Prostate gland (tissue), 2 donors: ENCODE data around the gene GPC5. TPM values are rescaled to one million over a fixed set of nuclear protein-coding genes. Genes with fewer than 3 reads are reported as not detected.
"Not testable (repeated sequence)": the region's sequence is repeated elsewhere in the genome, so short reads cannot be mapped to it uniquely, and the experiment has no call there.

Experiments
- DNase-seq: peaks from one replicate; pipeline ENCODE4 v3.0.0-alpha.2; 2019; ENCODE audit warnings: low spot score
- H3K27ac ChIP-seq, 2 donors: fragments of 200-600 bp; sonication (generic); 2 replicates each; pipeline ENCODE4 v1.5.1; 2017 to 2019
- H3K27me3 ChIP-seq: fragments of 200-600 bp; sonication (generic); replicated peaks from 2 replicates; pipeline ENCODE4 v1.5.1; 2019; ENCODE audit not compliant: insufficient read depth
- H3K36me3 ChIP-seq, 2 donors: fragments of 200-600 bp; sonication (generic); 1 replicate in 1 of 2; 2 replicates in 1 of 2; pipeline versions ENCODE4 v1.5.1 to v1.8.1; 2017 to 2019
- H3K4me1 ChIP-seq: fragments of 200-600 bp; sonication (generic); replicated peaks from 2 replicates; pipeline ENCODE4 v1.5.1; 2019
- H3K4me3 ChIP-seq, 2 donors: fragments of 200-600 bp; sonication (generic); 2 replicates each; pipeline ENCODE4 v1.5.1; 2017 to 2019
- H3K9me3 ChIP-seq: fragments of 200-600 bp; sonication (generic); 2 replicates; pipeline ENCODE4 v1.5.1; 2017
- POLR2A ChIP-seq: fragments of 450-650 bp; IDR thresholded peaks from one replicate; pipeline ENCODE4 v1.6.1; 2016; ENCODE audit warnings: antibody characterized with exemption, mild to moderate bottlenecking
- POLR2AphosphoS5 ChIP-seq: sonication (generic); formaldehyde crosslinking; IDR thresholded peaks from one replicate; pipeline ENCODE4 v1.6.1; 2017; ENCODE audit warnings: antibody characterized with exemption
- WGBS: methylation state at CpG from one replicate; pipeline ENCODE4 v1.1.5; 2018; 5-methylcytosine and 5-hydroxymethylcytosine counted together
- intact Hi-C: fragments of 100-400 bp; cut with DNase I; formaldehyde crosslinking; loops from one replicate; pipeline ENCODE4 v1.14.2; 2022
- total RNA-seq, 2 donors: library from RNA; depleted of rRNA; stranded (reverse); fragments of >200 nt; gene quantifications; one replicate each; pipeline ENCODE4 v1.1.0, GENCODE V29; 2016
- TF ChIP-seq, protein P1 (sequence below), 4 experiments: fragments of 200-600 bp in 2 of 4; fragments of 450-650 bp in 2 of 4; sonication (generic) in 2 of 4; IDR thresholded peaks; 1 replicate in 3 of 4; 2 replicates in 1 of 4; pipeline ENCODE4 v1.5.1; 2016 to 2019; ENCODE audit warnings: antibody characterized with exemption in 4 of 4, mild to moderate bottlenecking in 2 of 4, moderate library complexity in 2 of 4

Gene GPC5
- total RNA-seq, 2 donors from 2014 or later, result 0.23 to 35.0 TPM

DNA sequence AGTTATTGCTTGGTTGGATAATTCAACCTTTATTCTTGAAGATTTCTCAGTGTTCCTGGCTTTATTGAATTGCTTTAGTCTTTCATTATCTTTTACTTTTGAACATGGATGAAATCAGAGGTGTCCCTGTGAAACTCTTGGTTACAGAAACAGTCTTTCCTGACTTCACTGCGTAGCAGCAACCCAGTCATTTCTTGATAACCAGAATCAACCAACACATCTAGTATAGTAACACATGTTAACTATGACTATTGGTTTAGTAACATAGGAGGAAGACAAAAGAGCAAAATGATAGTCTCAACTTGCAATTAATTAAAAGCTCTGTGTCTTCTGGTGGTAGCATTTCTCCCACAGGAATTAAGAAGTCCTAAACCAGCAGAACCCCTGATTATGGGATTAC lies 393.6 kb downstream of the GPC5 start:
- H3K4me3 ChIP-seq, result no peak overlapping the region
- no peaks in the 10 kb centered on the region for H3K9me3 ChIP-seq
- no peaks in the 10 kb centered on the region for H3K36me3 ChIP-seq
- H3K27ac ChIP-seq, result no peak overlapping the region
- 90% methylated on average over 1 of the region's 1 CpG for WGBS
- DNase-seq, result no peak
- TF ChIP-seq POLR2AphosphoS5 (no peak), POLR2A (no peak)
- TF ChIP-seq, protein P1, sequence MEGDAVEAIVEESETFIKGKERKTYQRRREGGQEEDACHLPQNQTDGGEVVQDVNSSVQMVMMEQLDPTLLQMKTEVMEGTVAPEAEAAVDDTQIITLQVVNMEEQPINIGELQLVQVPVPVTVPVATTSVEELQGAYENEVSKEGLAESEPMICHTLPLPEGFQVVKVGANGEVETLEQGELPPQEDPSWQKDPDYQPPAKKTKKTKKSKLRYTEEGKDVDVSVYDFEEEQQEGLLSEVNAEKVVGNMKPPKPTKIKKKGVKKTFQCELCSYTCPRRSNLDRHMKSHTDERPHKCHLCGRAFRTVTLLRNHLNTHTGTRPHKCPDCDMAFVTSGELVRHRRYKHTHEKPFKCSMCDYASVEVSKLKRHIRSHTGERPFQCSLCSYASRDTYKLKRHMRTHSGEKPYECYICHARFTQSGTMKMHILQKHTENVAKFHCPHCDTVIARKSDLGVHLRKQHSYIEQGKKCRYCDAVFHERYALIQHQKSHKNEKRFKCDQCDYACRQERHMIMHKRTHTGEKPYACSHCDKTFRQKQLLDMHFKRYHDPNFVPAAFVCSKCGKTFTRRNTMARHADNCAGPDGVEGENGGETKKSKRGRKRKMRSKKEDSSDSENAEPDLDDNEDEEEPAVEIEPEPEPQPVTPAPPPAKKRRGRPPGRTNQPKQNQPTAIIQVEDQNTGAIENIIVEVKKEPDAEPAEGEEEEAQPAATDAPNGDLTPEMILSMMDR (IDR thresholded peaks at IDR 0.05), result no peak
- no peaks in the 10 kb centered on the region for H3K4me1 ChIP-seq
- no peaks in the 10 kb centered on the region for H3K27me3 ChIP-seq
- intact Hi-C loops, result no loop called here

DNA sequence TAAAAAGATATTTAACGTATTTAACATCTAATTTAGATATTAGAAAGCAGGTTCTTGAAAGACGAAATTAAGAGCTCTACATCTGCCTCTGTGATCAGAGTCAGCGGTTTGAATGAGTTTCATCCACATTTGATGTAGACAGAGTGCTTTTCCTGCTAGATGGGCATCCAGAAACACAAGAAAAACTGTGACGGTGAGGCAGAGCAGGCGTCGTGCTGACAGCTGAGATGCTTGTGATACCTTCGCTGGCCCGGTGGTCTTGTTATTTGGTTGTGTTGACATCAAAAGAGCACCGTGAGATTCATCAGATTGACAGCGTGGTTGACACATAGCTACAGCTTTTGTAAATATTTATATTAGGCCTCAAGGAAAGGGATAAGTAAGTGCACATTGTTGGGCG lies 399.1 kb downstream of the GPC5 start:
- no peak for DNase-seq
- no peak overlapping the region for H3K27ac ChIP-seq
- no peaks in the 10 kb centered on the region for H3K9me3 ChIP-seq
- no peaks in the 10 kb centered on the region for H3K4me1 ChIP-seq
- H3K27me3 ChIP-seq, result no peaks in the 10 kb centered on the region
- H3K36me3 ChIP-seq, result no peaks in the 10 kb centered on the region
- intact Hi-C loops, result no loop called here
- TF ChIP-seq POLR2A (no peak), POLR2AphosphoS5 (no peak)
- TF ChIP-seq, protein P1 (IDR thresholded peaks at IDR 0.05), result no peak
- 39% methylated on average over 11 of the region's 11 CpGs for WGBS
- H3K4me3 ChIP-seq, result no peak overlapping the region

DNA sequence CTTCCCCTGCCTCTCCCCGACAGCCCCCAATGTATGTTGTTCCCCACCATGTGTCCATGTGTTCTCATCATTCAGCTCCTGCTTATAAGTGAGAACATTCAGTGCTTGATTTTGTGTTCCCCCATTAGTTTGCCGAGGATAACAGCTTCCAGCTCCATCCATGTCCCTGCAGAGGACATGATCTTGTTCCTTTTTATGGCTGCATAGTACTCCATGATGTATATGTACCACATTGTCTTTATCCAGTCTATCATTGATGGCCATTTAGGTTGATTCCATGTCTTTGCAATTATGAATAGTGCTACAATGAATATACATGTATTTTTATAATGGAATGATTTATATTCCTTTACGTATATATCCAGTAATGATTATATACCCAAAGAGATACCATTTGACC lies 399.9 kb downstream of the GPC5 start:
- DNase-seq, H3K36me3 ChIP-seq, H3K27ac ChIP-seq, intact Hi-C loops, H3K9me3 ChIP-seq, H3K4me1 ChIP-seq, H3K27me3 ChIP-seq, H3K4me3 ChIP-seq: not testable (repeated sequence)
- 76% methylated on average over 3 of the region's 3 CpGs for WGBS

DNA sequence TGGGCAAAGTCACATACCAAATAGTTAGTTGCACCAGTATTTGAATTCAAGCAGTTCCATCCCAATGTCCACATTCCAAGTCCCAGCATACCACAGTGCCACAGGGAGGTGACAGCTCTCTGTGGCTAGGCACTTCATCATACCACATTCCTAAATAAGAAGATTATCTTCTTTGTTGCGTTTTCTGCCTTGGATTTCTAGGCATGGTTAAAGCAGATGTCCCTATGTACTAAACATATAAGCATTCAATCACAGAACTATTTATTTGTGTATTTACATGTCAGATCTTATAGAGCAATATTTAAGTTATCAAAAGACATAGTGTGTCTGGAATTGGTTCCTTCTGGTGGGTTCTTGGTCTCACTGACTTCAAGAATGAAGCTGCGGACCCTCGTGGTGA lies 403.4 kb downstream of the GPC5 start:
- not testable (repeated sequence) for DNase-seq

DNA sequence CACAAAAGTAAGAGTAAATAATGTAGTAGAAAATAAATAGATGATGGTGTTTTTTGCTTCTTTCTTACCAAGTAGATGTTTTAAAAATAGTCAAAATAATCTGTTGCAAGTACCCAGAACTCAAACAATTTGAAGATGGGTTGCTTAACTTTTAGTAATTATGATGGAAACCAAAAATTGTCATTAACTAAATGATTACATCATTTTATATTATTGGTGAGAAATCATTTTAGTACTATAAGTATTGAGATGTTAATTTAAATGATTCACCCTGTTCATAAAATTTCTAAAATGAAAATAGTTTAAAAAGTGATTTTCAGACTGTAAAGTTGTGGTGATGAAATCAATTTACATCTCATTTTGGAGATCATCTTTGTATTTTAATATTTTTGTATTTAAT lies 404.5 kb downstream of the GPC5 start:
- DNase-seq, result no peak
- Histone ChIP-seq H3K4me3 (no peak overlapping the region), H3K4me1 (no peaks in the 10 kb centered on the region), H3K36me3 (no peaks in the 10 kb centered on the region), H3K9me3 (no peaks in the 10 kb centered on the region), H3K27ac (no peak overlapping the region), H3K27me3 (no peaks in the 10 kb centered on the region)
- intact Hi-C loops, result no loop called here
- TF ChIP-seq POLR2A (no peak), POLR2AphosphoS5 (no peak)
- TF ChIP-seq, protein P1 (IDR thresholded peaks at IDR 0.05), result no peak

More for the DNA sequence above, 403.4 kb downstream of the GPC5 start:
- H3K9me3 ChIP-seq, H3K36me3 ChIP-seq, H3K4me1 ChIP-seq, H3K27ac ChIP-seq, intact Hi-C loops, H3K27me3 ChIP-seq, H3K4me3 ChIP-seq: not testable (repeated sequence)
- 87% methylated on average over 3 of the region's 3 CpGs for WGBS

DNA sequence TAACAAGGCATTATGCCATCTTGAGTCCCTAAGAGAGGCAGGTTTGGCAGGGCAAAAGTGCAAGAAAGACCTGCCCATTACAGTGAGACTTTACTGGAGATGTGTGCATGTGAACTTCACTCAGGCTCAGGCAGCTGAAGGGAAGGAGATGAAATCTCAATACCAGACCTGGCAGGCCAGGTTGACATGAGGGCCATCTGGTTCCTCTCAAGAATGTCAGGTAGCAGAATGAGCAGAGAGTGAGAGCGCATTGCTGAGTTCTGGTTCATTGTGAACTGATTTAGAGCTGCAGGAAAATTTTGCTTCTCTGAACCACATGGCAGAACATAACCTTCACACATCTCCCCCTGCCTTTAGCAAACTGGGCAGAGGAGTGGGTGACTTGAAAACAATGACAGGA lies 406.3 kb downstream of the GPC5 start:
- no peak overlapping the region for H3K4me3 ChIP-seq
- WGBS, result 59% methylated on average over 1 of the region's 1 CpG
- no peaks in the 10 kb centered on the region for H3K9me3 ChIP-seq
- H3K36me3 ChIP-seq, result no peaks in the 10 kb centered on the region
- H3K27me3 ChIP-seq, result no peaks in the 10 kb centered on the region
- no peak overlapping the region for H3K27ac ChIP-seq
- DNase-seq, result no peak
- no peaks in the 10 kb centered on the region for H3K4me1 ChIP-seq
- intact Hi-C loops, result no loop called here
- no peak for TF ChIP-seq POLR2A
- TF ChIP-seq POLR2AphosphoS5, result no peak
- TF ChIP-seq, protein P1 (IDR thresholded peaks at IDR 0.05), result no peak
